Neutrophil (primary cell): Measurements from ENCODE around the gene GEMIN2.

Experiments used
- H3K27ac ChIP-seq: fragments of 200-600 bp; sonication (generic); 2 replicates; pipeline ENCODE4 v1.5.1; 2016; ENCODE audit warnings: mild to moderate bottlenecking, moderate library complexity
- H3K27me3 ChIP-seq: fragments of 200-600 bp; sonication (generic); 2 replicates; pipeline ENCODE4 v1.6.0; 2016; ENCODE audit warnings: mild to moderate bottlenecking
- H3K36me3 ChIP-seq: fragments of 200-600 bp; sonication (generic); 2 replicates; pipeline ENCODE4 v1.5.1; 2017
- H3K4me1 ChIP-seq, 2 experiments: fragments of 200-600 bp in 1 of 2; sonication (generic) in 1 of 2; 1 replicate in 1 of 2; 2 replicates in 1 of 2; pipeline versions ENCODE4 v1.5.1 to v1.6.1; 2013 to 2016; ENCODE audit warnings: low read depth in 1 of 2, low read length in 1 of 2, mild to moderate bottlenecking in 1 of 2, moderate library complexity in 1 of 2; ENCODE audit not compliant: control insufficient read depth in 1 of 2, insufficient read depth in 1 of 2
- H3K4me3 ChIP-seq, 2 experiments: fragments of 200-600 bp in 1 of 2; sonication (generic) in 1 of 2; 1 replicate in 1 of 2; 2 replicates in 1 of 2; pipeline ENCODE4 v1.5.1; 2013 to 2016; ENCODE audit warnings: low read depth in 1 of 2, low read length in 1 of 2, mild to moderate bottlenecking in 1 of 2, moderate library complexity in 1 of 2
- H3K9me3 ChIP-seq: fragments of 200-600 bp; sonication (generic); 2 replicates; pipeline ENCODE4 v1.5.1; 2016
- TF ChIP-seq, protein P1 (sequence below): fragments of 200-600 bp; sonication (generic); IDR thresholded peaks from 2 replicates; pipeline ENCODE4 v1.5.1; 2016; ENCODE audit warnings: antibody characterized with exemption

Gene GEMIN2

DNA sequence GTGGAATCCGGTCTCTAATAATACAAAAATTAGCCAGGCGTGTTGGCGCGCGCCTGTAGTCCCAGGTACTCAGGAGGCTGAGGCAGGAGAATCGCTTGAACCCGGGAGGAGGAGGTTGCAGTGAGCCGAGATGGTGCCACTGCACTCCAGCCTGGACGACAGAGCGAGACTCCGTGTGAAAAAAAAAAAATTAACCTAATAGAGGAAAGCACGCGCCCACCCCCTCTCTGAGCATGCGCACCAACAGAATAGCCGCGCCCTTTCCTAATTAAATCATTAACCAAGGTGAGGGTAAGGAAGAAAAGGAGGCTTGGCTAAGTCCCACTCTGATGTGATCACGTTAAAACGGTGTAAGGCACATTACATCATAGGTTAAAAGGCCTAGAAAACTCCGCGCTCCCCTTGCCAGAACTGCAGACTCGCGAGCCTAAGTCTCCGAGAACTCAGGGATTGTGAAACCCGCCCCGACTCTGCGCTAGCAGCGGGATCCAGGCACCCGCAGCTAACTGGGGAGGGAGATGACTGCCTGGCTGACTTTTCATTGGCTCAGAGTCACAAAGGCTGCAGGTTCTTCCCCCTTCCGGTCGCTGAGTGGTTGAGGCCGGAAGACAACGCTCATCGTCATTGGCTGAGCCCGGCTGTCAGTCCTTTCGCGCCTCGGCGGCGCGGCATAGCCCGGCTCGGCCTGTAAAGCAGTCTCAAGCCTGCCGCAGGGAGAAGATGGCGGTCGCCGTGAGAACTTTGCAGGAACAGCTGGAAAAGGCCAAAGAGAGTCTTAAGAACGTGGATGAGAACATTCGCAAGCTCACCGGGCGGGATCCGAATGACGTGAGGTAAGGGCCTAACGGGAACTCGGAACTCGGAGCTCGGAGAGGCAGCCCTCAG lies 60.7 kb downstream of the GEMIN2 start, which contains the start of gene PNN:
Gene PNN (plus strand): TSS at position 695 of the 885 bp plus-strand sequence. CDS start 26 bp downstream, at position 721.
- Histone ChIP-seq H3K9me3 (no peaks in the 10 kb centered on the region), H3K4me1 (peaks cover 32 to 35% of the 10 kb centered on the region in 2 experiments), H3K27ac (peak within 1 kb of the TSS; percentile 92), H3K4me3 (peak within 1 kb of the TSS; percentile 90 to 94), H3K36me3 (peaks cover 36% of the 10 kb centered on the region), H3K27me3 (no peaks in the 10 kb centered on the region)
- TF ChIP-seq, protein P1, sequence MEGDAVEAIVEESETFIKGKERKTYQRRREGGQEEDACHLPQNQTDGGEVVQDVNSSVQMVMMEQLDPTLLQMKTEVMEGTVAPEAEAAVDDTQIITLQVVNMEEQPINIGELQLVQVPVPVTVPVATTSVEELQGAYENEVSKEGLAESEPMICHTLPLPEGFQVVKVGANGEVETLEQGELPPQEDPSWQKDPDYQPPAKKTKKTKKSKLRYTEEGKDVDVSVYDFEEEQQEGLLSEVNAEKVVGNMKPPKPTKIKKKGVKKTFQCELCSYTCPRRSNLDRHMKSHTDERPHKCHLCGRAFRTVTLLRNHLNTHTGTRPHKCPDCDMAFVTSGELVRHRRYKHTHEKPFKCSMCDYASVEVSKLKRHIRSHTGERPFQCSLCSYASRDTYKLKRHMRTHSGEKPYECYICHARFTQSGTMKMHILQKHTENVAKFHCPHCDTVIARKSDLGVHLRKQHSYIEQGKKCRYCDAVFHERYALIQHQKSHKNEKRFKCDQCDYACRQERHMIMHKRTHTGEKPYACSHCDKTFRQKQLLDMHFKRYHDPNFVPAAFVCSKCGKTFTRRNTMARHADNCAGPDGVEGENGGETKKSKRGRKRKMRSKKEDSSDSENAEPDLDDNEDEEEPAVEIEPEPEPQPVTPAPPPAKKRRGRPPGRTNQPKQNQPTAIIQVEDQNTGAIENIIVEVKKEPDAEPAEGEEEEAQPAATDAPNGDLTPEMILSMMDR = peak; percentile 66

DNA sequence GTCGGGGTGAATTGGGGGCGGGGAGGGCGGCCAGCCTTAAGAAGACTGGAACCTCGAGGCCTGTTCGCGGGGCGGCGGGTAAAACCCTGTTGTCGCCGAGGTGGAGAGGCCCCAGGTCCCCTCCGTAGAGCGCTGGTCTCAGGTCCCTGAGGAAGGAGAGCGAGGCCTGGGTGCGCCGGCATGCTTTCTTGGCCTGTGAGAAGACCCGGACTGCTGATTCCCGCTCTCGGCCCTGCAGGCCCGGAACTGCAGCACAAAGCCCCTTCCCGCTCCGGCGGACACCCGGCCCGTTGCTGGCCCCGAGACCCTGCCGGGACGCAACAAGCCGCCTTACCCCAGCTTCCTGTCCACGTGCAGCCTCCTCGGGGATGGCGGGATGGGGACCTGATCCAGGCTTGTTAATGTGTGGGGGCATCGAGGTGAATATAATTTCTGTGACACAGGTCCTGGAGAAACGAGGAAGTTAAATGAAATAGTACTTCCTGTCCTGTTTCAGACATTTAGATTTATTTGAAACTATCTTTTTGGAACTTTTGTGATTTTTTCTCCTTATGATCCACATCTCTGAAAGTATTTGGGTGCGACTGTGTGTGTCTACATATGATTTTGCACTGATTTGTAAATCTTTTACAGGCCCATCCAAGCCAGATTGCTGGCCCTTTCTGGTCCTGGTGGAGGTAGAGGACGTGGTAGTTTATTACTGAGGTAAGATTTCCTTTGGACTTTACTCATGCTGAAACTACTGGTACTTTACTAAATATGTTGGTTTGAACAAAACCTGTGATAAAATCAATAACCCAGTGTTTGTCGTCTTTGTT lies 61.5 kb downstream of the GEMIN2 start:
- TF ChIP-seq, protein P1 = no peak
- Histone ChIP-seq H3K27ac (peak overlapping the region; percentile 92), H3K9me3 (no peaks in the 10 kb centered on the region), H3K4me1 (peaks cover 32% of the 10 kb centered on the region in 2 experiments), H3K36me3 (peaks cover 44% of the 10 kb centered on the region), H3K27me3 (no peaks in the 10 kb centered on the region), H3K4me3 (peak overlapping the region; percentile 90 to 94)

DNA sequence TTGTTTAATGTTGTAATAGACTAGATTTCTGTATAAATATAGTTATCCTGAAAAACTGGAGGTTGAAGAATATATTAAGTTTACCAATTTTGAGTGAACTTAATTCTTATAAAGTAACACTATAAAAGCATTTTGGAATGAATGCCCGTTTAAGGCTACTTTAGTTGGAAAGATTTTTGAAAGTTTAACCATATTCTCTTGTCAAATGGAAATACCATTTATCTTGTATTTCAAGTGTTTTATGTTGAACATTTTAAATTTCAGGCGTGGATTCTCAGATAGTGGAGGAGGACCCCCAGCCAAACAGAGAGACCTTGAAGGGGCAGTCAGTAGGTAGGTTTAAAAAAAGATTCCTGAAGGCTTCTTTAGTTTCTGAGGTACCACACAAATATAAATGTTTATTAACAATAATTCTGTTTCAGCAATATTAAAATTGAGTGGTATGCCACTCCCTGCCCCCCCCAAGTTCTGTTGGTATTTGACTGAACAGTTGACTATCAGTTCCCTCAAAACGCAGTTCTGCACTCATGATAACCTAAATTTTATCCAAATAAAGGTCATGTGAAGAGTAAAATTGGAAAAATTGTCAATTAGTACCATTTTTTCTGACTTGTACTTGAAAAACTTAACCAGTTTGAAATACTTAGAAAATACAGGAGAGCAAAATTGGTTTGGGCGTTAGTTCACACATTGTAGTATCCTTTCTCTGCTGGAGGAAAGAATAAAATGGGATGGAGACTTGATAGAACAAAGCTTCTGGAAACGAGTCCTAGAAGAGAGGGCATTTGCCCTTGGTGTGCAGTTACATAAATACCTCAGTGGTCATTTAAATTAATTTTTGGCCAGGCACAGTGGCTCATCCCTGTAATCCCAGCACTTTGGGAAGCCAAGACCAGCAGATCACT lies 62.4 kb downstream of the GEMIN2 start:
- TF ChIP-seq, protein P1 = no peak
- Histone ChIP-seq H3K27me3 (no peaks in the 10 kb centered on the region), H3K4me3 (peak overlapping the region; percentile 90 to 94), H3K9me3 (no peaks in the 10 kb centered on the region), H3K4me1 (peaks cover 25 to 26% of the 10 kb centered on the region in 2 experiments), H3K36me3 (peaks cover 53% of the 10 kb centered on the region), H3K27ac (peak overlapping the region; percentile 92)

DNA sequence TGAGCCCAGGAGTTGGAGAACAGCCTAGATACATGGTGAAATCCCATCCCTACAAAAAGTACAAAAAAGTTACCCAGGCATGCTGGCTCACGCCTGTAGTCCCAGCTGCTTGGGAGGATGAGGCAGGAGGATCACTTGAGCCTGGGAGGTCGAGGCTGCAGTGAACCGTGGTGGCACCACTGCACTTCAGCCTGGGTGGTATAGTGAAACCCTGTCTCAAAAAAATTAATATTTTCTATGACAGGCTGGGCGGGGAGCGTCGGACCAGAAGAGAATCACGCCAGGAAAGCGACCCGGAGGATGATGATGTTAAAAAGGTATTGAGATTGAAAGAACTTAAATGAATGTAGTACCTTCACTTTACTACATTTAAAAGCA lies 63.0 kb downstream of the GEMIN2 start:
- Histone ChIP-seq H3K27ac (no peak overlapping the region), H3K36me3 (peaks cover 60% of the 10 kb centered on the region)

More for the DNA sequence above, 63.0 kb downstream of the GEMIN2 start:
- no peaks in the 10 kb centered on the region for H3K27me3 ChIP-seq
- H3K4me3 ChIP-seq = no peak overlapping the region
- TF ChIP-seq, protein P1 = no peak
- H3K4me1 ChIP-seq = peaks cover 25 to 26% of the 10 kb centered on the region in 2 experiments
- no peaks in the 10 kb centered on the region for H3K9me3 ChIP-seq
